H1 (cell line): ENCODE results near the gene PPP1R14B. TPM values are rescaled to one million over a fixed set of nuclear protein-coding genes. Genes with fewer than 3 reads are reported as not detected.

Experiments
- CTCF ChIA-PET: fragments of 300-600 bp; sonication (Branson Sonifier 250); formaldehyde crosslinking; loops from one replicate; lab custom pipeline; 2021; ENCODE audit not compliant: partially characterized antibody; lab: Charles Lee
- POLR2A ChIA-PET: fragments of 300-600 bp; sonication (Branson Sonifier 250); formaldehyde crosslinking; loops from one replicate; lab custom pipeline; 2021; ENCODE audit warnings: inconsistent platforms; ENCODE audit not compliant: partially characterized antibody; lab: Charles Lee
- DNase-seq, 2 experiments: peaks; one replicate each; pipeline versions ENCODE4 v3.0.0 to v3.0.0-alpha.2; 2010 to 2022; ENCODE audit warnings: low spot score in 2 of 2, low read depth in 1 of 2, mixed read lengths in 1 of 2
- FAIRE-seq: peaks from 2 replicates; lab custom pipeline; 2011; peaks lifted over from hg19 to GRCh38; lab: Jason Lieb, UNC
- H2AFZ ChIP-seq: 2 replicates; pipeline ENCODE4 v1.8.1; 2012; ENCODE audit warnings: low read length, inconsistent platforms
- H2AK5ac ChIP-seq: 2 replicates; pipeline ENCODE4 v1.6.1; 2013; ENCODE audit warnings: low read depth, low read length
- H2BK120ac ChIP-seq: replicated peaks from 2 replicates; pipeline ENCODE3; 2013; ENCODE audit warnings: low read depth, low read length, inconsistent platforms
- H2BK12ac ChIP-seq: 2 replicates; pipeline ENCODE4 v1.6.1; 2013; ENCODE audit warnings: low read depth, low read length
- H2BK15ac ChIP-seq: 2 replicates; pipeline ENCODE4 v1.6.1; 2013; ENCODE audit warnings: low read length
- H2BK20ac ChIP-seq: 2 replicates; pipeline ENCODE4 v1.6.1; 2013; ENCODE audit warnings: low read length
- H2BK5ac ChIP-seq: 2 replicates; pipeline ENCODE4 v1.6.1; 2013; ENCODE audit warnings: low read depth, low read length
- H3K14ac ChIP-seq: 2 replicates; pipeline ENCODE4 v1.6.1; 2013; ENCODE audit warnings: inconsistent platforms; ENCODE audit not compliant: insufficient read length
- H3K18ac ChIP-seq: 2 replicates; pipeline ENCODE4 v1.6.1; 2013; ENCODE audit warnings: low read length; ENCODE audit errors: extremely low read depth
- H3K23ac ChIP-seq: 2 replicates; pipeline ENCODE4 v1.6.1; 2013; ENCODE audit warnings: inconsistent platforms; ENCODE audit not compliant: insufficient read length
- H3K23me2 ChIP-seq: 2 replicates; pipeline ENCODE4 v1.6.1; 2013; ENCODE audit warnings: low read depth, low read length
- H3K27ac ChIP-seq: 2 replicates; pipeline ENCODE4 v1.6.1; 2011; ENCODE audit warnings: low read depth, low read length, inconsistent platforms
- H3K27me3 ChIP-seq, 4 experiments: replicated peaks in 1 of 4; 1 replicate in 1 of 4; 2 replicates in 3 of 4; pipeline versions ENCODE4 v1.6.1 to v1.8.1; 2011 to 2013; ENCODE audit warnings: low read length in 3 of 4, mild to moderate bottlenecking in 3 of 4, inconsistent platforms in 2 of 4, mixed read lengths in 2 of 4, moderate library complexity in 1 of 4; ENCODE audit not compliant: control insufficient read depth in 3 of 4, insufficient read depth in 3 of 4; ENCODE audit errors: extremely low read depth in 1 of 4
- H3K36me3 ChIP-seq, 4 experiments: 2 replicates each; pipeline versions ENCODE4 v1.6.1 to v1.8.1; 2011 to 2013; ENCODE audit warnings: mild to moderate bottlenecking in 4 of 4, low read length in 3 of 4, moderate library complexity in 2 of 4, control low read depth in 1 of 4, inconsistent platforms in 1 of 4; ENCODE audit not compliant: insufficient read depth in 4 of 4, control insufficient read depth in 2 of 4
- H3K4ac ChIP-seq: replicated peaks from 2 replicates; pipeline ENCODE3; 2013; ENCODE audit warnings: low read length, low read depth, mixed read lengths, inconsistent platforms; ENCODE audit not compliant: insufficient read length
- H3K4me1 ChIP-seq, 4 experiments: replicated peaks in 1 of 4; 1 replicate in 1 of 4; 2 replicates in 3 of 4; pipeline versions ENCODE4 v1.6.1 to v1.8.1; 2011 to 2013; ENCODE audit warnings: low read length in 3 of 4, inconsistent platforms in 2 of 4, mixed read lengths in 1 of 4; ENCODE audit not compliant: insufficient read depth in 4 of 4, control insufficient read depth in 3 of 4
- H3K4me2 ChIP-seq, 2 experiments: 2 replicates each; pipeline versions ENCODE4 v1.6.1 to v1.8.1; 2011 to 2013; ENCODE audit warnings: low read depth in 2 of 2, low read length in 2 of 2, control low read depth in 1 of 2, inconsistent platforms in 1 of 2, mild to moderate bottlenecking in 1 of 2; ENCODE audit not compliant: insufficient read depth in 1 of 2
- H3K4me3 ChIP-seq, 4 experiments: fragments of 200-600, 300-600 bp in 1 of 4; sonication (generic), shearing (Covaris generic), sonication (Bioruptor Twin) in 1 of 4; 2 replicates each; pipeline versions ENCODE4 v1.5.1 to v1.8.1; 2011 to 2016; ENCODE audit warnings: low read length in 4 of 4, low read depth in 3 of 4, control low read depth in 2 of 4, inconsistent platforms in 2 of 4, mild to moderate bottlenecking in 2 of 4, mixed read lengths in 1 of 4, moderate library complexity in 1 of 4; ENCODE audit not compliant: insufficient read depth in 2 of 4; ENCODE audit errors: extremely low read depth in 1 of 4
- H3K56ac ChIP-seq: replicated peaks from 2 replicates; pipeline ENCODE3; 2013; ENCODE audit warnings: low read depth, mild to moderate bottlenecking, mixed read lengths, low read length, inconsistent platforms; ENCODE audit not compliant: insufficient read length
- H3K79me1 ChIP-seq: 2 replicates; pipeline ENCODE4 v1.6.1; 2013; ENCODE audit warnings: low read depth, low read length, control low read depth
- H3K79me2 ChIP-seq, 2 experiments: 2 replicates each; pipeline versions ENCODE4 v1.6.1 to v1.8.1; 2012 to 2013; ENCODE audit warnings: low read length in 2 of 2, mild to moderate bottlenecking in 2 of 2, inconsistent platforms in 1 of 2; ENCODE audit not compliant: insufficient read depth in 2 of 2, control insufficient read depth in 1 of 2
- H3K9ac ChIP-seq, 4 experiments: replicated peaks in 1 of 4; 1 replicate in 1 of 4; 2 replicates in 3 of 4; pipeline versions ENCODE4 v1.6.1 to v1.8.1; 2011 to 2013; ENCODE audit warnings: low read depth in 3 of 4, low read length in 3 of 4, control low read depth in 2 of 4, mild to moderate bottlenecking in 2 of 4, moderate library complexity in 2 of 4, inconsistent platforms in 1 of 4; ENCODE audit errors: extremely low read depth in 1 of 4
- H3K9me3 ChIP-seq, 2 experiments: 2 replicates each; pipeline versions ENCODE4 v1.6.1 to v1.8.1; 2012 to 2013; ENCODE audit warnings: mild to moderate bottlenecking in 2 of 2, moderate library complexity in 2 of 2, control low read depth in 1 of 2, inconsistent platforms in 1 of 2, low read depth in 1 of 2, low read length in 1 of 2, mixed read lengths in 1 of 2; ENCODE audit not compliant: insufficient read depth in 2 of 2
- H4K20me1 ChIP-seq, 2 experiments: replicated peaks in 1 of 2; 2 replicates each; pipeline versions ENCODE3 to v1.8.1; 2011 to 2013; ENCODE audit warnings: inconsistent platforms in 2 of 2, low read length in 2 of 2, mild to moderate bottlenecking in 1 of 2; ENCODE audit not compliant: insufficient read depth in 2 of 2, control insufficient read depth in 1 of 2
- H4K5ac ChIP-seq: 2 replicates; pipeline ENCODE4 v1.6.1; 2013; ENCODE audit warnings: low read length, low read depth, mixed read lengths, inconsistent platforms; ENCODE audit not compliant: insufficient read length
- H4K8ac ChIP-seq: 2 replicates; pipeline ENCODE4 v1.8.0; 2013; ENCODE audit warnings: mild to moderate bottlenecking, moderate library complexity, low read length, inconsistent platforms; ENCODE audit not compliant: insufficient read depth; ENCODE audit errors: extremely low read depth
- H4K91ac ChIP-seq: replicated peaks from 2 replicates; pipeline ENCODE3; 2013; ENCODE audit warnings: low read length, mixed read lengths, inconsistent platforms; ENCODE audit not compliant: insufficient read length
- CHD2 ChIP-seq: IDR thresholded peaks from 2 replicates; pipeline ENCODE4 v1.6.1; 2012; ENCODE audit warnings: low read length, improper control_type of control experiment
- CTCF ChIP-seq, 3 experiments: IDR thresholded peaks; 1 replicate in 2 of 3; 2 replicates in 1 of 3; pipeline versions ENCODE4 v1.5.1 to v1.6.1; 2011; ENCODE audit warnings: low read length in 3 of 3, mild to moderate bottlenecking in 3 of 3, inconsistent platforms in 2 of 3, low read depth in 1 of 3, moderate library complexity in 1 of 3; ENCODE audit not compliant: insufficient read depth in 1 of 3; ENCODE audit errors: control extremely low read depth in 1 of 3
- GTF2F1 ChIP-seq: IDR thresholded peaks from 2 replicates; pipeline ENCODE4 v1.6.1; 2012; ENCODE audit warnings: low read depth, low read length, improper control_type of control experiment, borderline replicate concordance
- JUND ChIP-seq: IDR thresholded peaks from 2 replicates; pipeline ENCODE4 v1.6.1; 2011; ENCODE audit warnings: mild to moderate bottlenecking, improper control_type of control experiment, low read length
- KDM5A ChIP-seq: fragments of 200-600 bp; IDR thresholded peaks from 2 replicates; pipeline ENCODE4 v1.7.1; 2012; ENCODE audit warnings: mild to moderate bottlenecking, low read length, inconsistent platforms, mixed read lengths
- RAD21 ChIP-seq, 2 experiments: IDR thresholded peaks in 1 of 2; conservative IDR thresholded peaks in 1 of 2; 2 replicates each; pipeline ENCODE4 v1.6.1; 2011; ENCODE audit warnings: low read depth in 2 of 2, low read length in 2 of 2, improper control_type of control experiment in 1 of 2, inconsistent platforms in 1 of 2, mild to moderate bottlenecking in 1 of 2, moderate library complexity in 1 of 2
- RXRA ChIP-seq: IDR thresholded peaks from 2 replicates; pipeline ENCODE4 v1.6.1; 2011; ENCODE audit warnings: low read depth, mild to moderate bottlenecking, low read length, moderate library complexity; ENCODE audit not compliant: insufficient read depth
- SP1 ChIP-seq: IDR thresholded peaks from 2 replicates; pipeline ENCODE4 v1.6.1; 2011; ENCODE audit warnings: low read depth, low read length
- TAF1 ChIP-seq: IDR thresholded peaks from 2 replicates; pipeline ENCODE4 v1.6.1; 2011; ENCODE audit warnings: mild to moderate bottlenecking, low read depth, low read length
- TCF12 ChIP-seq: IDR thresholded peaks from 2 replicates; pipeline ENCODE4 v1.6.1; 2011; ENCODE audit warnings: low read depth, mild to moderate bottlenecking, low read length
- WGBS, 2 experiments: shearing (Covaris generic) in 1 of 2; methylation state at CpG; one replicate each; pipeline versions ENCODE4 v1.1.6 to v1.1.7; 2013 to 2015; ENCODE audit warnings: low lambda C conversion rate in 2 of 2, mixed read lengths in 2 of 2, inconsistent platforms in 1 of 2, low coverage in 1 of 2, missing lambda C conversion rate in 1 of 2; ENCODE audit not compliant: insufficient replicate concordance in 2 of 2, insufficient coverage in 1 of 2, insufficient read length in 1 of 2; ENCODE audit errors: extremely low coverage in 1 of 2, missing lambda C conversion rate in 1 of 2; 5-methylcytosine and 5-hydroxymethylcytosine counted together
- polyA plus RNA-seq, 7 experiments: library from polyadenylated mRNA; depleted of rRNA in 3 of 7; stranded (reverse) in 5 of 7; unstranded in 2 of 7; fragments of >200 nt in 5 of 7; fragments of 200-250 nt in 2 of 7; gene quantifications; 1 replicate in 5 of 7; 2 replicates in 1 of 7; 4 replicates in 1 of 7; pipeline versions ENCODE4 v1.2.1 to v1.2.3, GENCODE V29; 2011 to 2013; ENCODE audit warnings: missing spikeins in 2 of 7, mixed read lengths in 2 of 7
- total RNA-seq: library from RNA; stranded (reverse); fragmentation: NEBNext Ultra II Directional; extraction: Animal tissue kit (Norgen Biotek cat#: 25700); gene quantifications from 2 replicates; pipeline ENCODE4 v1.2.1, GENCODE V29; 2021

PPP1R14B gene
- total and polyA plus RNA-seq, 2 of the 8 experiments (the other 6 are each of a cell fraction or from before 2014, with no cell fraction given): 265 to 419 TPM

GRCh38 chr11:64204464-64204989 lies 42.2 kb downstream of the PPP1R14B start:
- Histone ChIP-seq H2BK20ac (no peak overlapping the region), H3K9ac (no peak overlapping the region; a peak in 1 of 7 replicates), H4K5ac (no peak overlapping the region), H4K91ac (no peak overlapping the region), H3K18ac (no peak overlapping the region), H2BK5ac (no peak overlapping the region), H2AFZ (no peak overlapping the region), H3K4me2 (no peak overlapping the region), H4K20me1 (peaks cover 5 to 21% of the 10 kb centered on the region in 2 experiments), H4K8ac (no peak overlapping the region), H2BK120ac (no peak overlapping the region), H3K79me1 (no peaks in the 10 kb centered on the region), H2AK5ac (no peak overlapping the region), H3K9me3 (no peaks in the 10 kb centered on the region), H3K4me1 (peaks cover 0 to 5% (median 0%) of the 10 kb centered on the region in 4 experiments; a peak in 3 of 7 replicates), H3K23ac (no peak overlapping the region), H3K56ac (no peak overlapping the region), H3K4me3 (no peak overlapping the region), H3K27ac (no peak overlapping the region), H3K23me2 (no peaks in the 10 kb centered on the region; the same call in 1 of the 2 replicates), H3K27me3 (no peaks in the 10 kb centered on the region; a peak in 1 of 7 replicates), H3K14ac (no peak overlapping the region), H3K79me2 (no peaks in the 10 kb centered on the region), H3K4ac (no peak overlapping the region), H2BK15ac (no peak overlapping the region; the same call in 1 of the 2 replicates), H3K36me3 (peaks cover 41 to 62% (median 54%) of the 10 kb centered on the region in 4 experiments), H2BK12ac (no peak overlapping the region)
- FAIRE-seq: peak; percentile 48
- WGBS, 2 experiments: 73% methylated on average over 7 of the region's 7 CpGs; no CpG with 5 or more reads in 1 of the 2 experiments
- DNase-seq: peak; percentile 53 to 80
- ChIA-PET CTCF (interaction anchor here (0.7 to 7.4 kb wide), 31 partner anchors 9 to 209 kb away, joined by 3 to 68 read pairs (median 6); partner anchors contain the start of genes DNAJC4, ESRRA, NUDT22 and PLCB3), POLR2A (interaction anchor here (0.7 to 18.4 kb wide), 8 partner anchors 16 to 99 kb away, joined by 3 to 253 read pairs (median 23); partner anchors contain the start of genes MACROD1, NUDT22, PPP1R14B and STIP1)
- peak; percentile 79 to 90 (median 81) for TF ChIP-seq CTCF (IDR thresholded peaks at IDR 0.05; ENCODE audit: control extremely low read depth in 1 of 3, insufficient read depth in 1 of 3, low read depth in 1 of 3, low read length in 3 of 3)
- TF ChIP-seq RAD21 (IDR thresholded peaks at IDR 0.05 in 1 of 2, conservative IDR thresholded peaks at IDR 0.05 in 1 of 2; ENCODE audit: low read depth in 2 of 2, low read length in 2 of 2): peak; percentile 80 to 88
- TF ChIP-seq TAF1: no peak
- TF ChIP-seq KDM5A: no peak
- TF ChIP-seq CHD2: no peak
- TF ChIP-seq TCF12: no peak
- no peak for TF ChIP-seq GTF2F1
- no peak for TF ChIP-seq SP1
- TF ChIP-seq JUND: no peak
- no peak for TF ChIP-seq RXRA
